ENCODE measurements around the gene OST4.

DNA sequence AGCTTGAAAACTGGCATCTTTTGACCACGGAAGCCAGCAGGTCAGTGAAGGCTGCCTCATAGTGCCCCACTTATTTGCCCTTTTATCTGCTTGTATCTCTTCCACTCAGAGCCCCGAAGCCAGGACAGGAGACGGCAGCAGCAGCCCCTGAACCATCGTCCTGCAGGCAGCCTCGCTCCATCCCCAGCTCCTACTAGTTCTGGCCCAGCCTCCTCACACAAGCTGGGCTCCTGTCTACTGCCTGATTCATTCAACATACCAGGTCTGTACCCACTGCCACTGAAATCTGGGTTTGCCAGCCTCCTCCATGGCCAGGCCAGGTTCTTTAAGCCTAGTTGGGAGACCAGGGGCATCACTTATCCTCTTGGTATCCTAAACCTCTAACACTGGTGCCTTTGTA lies 4.1 kb downstream of the OST4 start:
- TF ChIP-seq POLR2A (IDR thresholded peaks at IDR 0.05), result no peak
- TF ChIP-seq, protein P1, sequence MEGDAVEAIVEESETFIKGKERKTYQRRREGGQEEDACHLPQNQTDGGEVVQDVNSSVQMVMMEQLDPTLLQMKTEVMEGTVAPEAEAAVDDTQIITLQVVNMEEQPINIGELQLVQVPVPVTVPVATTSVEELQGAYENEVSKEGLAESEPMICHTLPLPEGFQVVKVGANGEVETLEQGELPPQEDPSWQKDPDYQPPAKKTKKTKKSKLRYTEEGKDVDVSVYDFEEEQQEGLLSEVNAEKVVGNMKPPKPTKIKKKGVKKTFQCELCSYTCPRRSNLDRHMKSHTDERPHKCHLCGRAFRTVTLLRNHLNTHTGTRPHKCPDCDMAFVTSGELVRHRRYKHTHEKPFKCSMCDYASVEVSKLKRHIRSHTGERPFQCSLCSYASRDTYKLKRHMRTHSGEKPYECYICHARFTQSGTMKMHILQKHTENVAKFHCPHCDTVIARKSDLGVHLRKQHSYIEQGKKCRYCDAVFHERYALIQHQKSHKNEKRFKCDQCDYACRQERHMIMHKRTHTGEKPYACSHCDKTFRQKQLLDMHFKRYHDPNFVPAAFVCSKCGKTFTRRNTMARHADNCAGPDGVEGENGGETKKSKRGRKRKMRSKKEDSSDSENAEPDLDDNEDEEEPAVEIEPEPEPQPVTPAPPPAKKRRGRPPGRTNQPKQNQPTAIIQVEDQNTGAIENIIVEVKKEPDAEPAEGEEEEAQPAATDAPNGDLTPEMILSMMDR (IDR thresholded peaks at IDR 0.05), result no peak

Measured in adrenal gland (tissue), 5 donors.